HG02642 (cell line): Measurements from ENCODE around the gene GRK5.

ENCODE experiments used
- ATAC-seq: cut with Tn5 transposase; IDR thresholded peaks from one replicate; pipeline ENCODE4 v1.9.1; 2021; ENCODE audit warnings: mild to moderate bottlenecking; ENCODE audit not compliant: unreplicated experiment, poor library complexity

The GRK5 gene

DNA sequence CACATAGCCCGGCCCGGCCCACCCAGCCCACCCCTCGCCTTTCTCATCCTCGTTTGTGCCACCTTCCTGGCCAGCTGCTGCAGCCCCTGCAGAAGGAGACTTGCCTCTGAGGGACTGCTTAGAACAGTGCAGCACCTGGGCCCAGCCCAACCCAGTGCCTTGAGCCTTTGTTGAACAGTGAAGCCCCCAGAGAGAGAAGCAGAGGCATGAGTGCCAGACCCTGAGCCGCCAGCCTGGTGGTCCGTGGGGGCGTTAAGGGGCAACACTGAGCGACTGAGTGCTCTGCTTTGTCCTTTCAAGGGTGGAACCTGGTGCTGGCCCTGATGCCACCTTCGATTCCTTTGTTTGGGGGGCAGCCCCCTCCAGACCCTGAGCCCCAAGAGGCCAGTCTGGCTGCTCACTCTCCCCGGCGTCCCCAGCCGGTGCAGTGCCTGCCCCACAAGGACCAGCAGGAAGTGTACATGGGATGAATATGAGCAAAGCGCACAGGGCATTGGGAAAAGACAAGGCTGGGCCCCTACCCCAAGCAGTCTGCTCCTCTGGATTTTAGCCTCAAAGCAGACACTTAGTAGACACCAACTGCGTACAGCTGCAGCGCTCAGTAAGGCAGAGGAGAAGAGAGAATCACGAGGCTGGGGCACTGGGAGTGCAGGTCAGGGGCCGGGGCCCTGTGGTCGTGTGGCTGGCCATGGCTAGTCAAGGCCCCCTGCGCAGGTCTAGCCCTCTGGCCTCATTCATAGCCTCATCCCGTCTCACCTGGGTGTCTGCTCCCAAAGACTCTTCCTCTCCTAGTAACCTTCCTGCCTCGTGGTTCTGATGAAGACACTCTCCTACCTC lies 239.3 kb downstream of the GRK5 start:
- ATAC-seq, result no peak

DNA sequence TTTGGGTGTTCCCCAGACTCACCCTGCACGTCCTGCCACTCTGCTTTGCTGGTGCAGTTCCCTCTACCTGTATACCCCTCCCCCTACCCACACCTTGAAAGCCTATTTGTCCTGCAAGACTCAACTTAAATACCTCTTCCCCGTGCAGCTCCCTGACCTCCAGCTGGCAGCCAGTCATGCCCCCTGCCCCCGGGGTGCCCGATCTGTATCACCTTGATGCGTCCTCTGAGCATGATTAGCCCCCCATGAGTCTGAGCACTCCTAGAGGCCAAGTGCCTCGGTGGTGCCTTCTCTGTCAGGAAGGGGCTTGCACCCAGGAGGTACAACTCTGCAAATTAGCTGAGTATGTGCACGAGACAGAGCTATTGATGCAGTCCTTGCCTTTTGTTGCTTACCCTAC lies 240.1 kb downstream of the GRK5 start:
- ATAC-seq, result no peak

DNA sequence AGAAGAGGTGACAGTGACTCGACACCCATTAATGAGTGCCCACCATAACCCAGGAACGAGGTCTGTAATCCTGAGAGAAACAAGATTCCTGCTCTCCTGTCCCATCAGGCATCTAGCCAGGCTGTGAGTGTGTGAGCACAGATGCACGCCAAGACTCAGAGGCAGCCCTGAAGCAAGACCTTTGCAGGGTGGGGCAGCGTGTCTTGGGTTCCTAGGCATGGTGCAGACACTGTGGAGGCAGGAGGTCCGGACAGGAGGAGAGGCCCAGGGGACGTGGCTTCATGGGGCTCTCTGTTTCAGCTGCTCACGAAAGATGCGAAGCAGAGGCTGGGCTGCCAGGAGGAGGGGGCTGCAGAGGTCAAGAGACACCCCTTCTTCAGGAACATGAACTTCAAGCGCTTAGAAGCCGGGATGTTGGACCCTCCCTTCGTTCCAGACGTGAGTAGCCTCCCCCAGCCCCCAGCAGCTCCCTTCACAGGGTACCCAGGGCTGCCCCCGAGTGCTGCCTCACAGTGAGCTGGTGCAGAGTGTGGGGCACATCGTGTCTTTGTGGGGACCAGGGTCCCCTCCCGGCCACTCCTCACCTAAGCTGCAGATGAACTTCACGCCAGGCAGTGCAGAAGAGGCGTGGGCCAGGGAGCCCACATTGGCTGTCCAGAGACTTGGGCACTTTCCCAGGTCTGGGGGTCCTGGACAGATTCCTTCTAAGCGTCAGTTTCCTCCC lies 240.6 kb downstream of the GRK5 start:
- ATAC-seq, result no peak

DNA sequence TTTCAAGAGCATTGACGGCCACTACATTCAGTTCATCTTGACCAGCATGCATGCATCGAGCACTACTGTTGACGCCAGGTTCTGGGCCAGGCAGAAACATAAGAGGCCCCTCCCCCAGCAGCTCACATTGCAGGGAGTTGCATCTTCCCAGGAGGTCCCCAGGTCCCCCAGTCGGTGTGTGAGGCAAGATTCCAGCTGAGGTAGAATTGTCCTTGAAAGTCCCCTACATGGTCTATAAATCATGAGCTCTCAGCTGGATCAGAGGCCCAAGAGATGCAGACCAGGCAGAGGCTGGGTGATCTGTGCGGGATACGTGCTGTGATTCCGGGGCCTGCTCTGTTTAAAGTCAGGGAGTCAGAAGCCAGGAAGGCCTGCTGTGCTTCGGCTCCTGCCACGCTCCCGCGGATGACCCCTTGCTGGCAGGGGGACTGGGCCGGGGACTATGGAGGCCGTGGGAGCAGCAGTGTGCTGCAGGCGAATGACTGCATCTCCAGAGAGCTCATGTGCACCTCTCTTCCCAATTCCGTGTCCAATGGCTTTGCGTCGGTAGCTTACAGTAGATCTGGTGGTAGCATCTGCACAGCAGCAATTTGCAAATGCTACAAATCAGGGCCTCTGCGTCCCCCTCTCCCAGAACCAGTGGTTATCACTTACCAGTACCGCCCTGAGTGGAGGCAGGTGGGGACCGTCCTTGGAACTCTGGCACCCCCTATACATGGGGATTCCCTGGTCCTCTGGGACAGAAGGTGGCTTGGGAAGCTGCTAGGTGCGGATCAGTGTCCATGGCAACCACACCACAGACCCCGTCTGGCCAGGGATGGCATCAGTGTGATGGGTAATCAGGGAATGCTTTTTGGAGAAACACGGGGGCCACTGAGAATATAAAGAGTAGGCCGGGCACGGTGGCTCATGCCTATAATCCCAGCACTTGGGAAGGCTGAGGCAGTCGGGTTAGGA lies 241.5 kb downstream of the GRK5 start:
- ATAC-seq, result no peak

DNA sequence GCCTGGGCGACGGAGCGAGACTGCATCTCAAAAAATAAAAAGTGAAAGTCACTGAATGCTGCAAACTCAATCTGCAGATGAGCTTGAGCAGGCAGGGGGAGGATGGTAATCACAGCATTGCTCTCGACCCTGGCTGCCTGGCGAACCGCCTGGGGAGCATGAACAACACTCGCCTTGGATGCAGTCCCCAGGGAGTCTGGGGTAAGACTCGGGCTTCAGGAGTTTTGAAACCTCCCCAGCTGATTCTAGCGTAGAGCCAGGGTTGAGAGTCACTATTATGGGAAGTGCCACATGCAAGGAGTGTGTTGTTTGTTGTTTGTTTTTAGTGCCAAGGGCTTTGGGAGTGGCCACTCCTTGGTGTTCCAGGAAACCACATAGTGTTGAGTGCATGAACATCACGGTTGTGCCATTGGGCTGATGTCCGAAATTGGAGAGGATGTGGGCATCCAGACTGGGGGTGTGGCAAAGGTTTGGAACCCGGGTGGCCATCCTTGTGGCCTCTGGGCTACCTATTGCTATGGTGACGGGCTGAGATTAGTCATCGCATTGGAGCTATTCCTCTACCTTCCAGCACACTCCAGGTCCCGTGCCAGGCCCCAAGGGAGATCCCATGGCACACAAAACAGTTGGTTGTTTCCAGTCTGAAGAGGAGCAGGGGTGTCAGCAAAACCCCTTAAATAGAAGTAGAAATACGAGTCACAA lies 242.5 kb downstream of the GRK5 start:
- no peak for ATAC-seq

DNA sequence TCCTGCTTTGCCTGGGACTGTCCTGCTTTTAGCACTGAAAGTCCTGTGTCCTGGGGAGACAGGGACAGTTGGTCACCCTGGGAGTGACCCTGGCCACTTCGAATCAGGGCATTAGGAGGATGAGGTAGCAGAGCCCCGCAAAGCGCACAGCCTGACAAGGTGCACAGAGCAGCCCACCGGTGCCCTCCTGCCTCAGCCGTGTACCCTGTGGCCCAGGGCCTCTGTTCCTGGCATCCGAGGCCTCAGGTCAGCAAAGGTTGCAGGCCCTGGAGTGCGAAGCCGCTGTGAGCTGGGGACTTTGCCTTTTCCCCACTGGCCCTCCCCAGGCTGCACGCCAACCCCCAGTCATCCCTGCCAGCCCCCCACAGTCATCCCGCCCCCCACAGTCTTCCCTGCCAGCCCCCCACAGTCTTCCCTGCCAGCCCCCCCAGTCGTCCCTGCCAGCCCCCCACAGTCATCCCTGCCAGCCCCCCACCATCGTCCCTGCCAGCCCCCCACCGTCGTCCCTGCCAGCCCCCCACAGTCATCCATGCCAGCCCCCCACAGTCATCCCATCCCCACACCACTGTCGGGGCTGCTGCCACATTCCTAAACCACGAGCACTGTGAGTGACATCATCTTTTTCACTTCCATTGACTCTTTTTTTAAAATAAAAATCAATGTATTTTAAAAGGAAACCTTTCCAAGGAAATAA lies 243.4 kb downstream of the GRK5 start:
- no peak for ATAC-seq

DNA sequence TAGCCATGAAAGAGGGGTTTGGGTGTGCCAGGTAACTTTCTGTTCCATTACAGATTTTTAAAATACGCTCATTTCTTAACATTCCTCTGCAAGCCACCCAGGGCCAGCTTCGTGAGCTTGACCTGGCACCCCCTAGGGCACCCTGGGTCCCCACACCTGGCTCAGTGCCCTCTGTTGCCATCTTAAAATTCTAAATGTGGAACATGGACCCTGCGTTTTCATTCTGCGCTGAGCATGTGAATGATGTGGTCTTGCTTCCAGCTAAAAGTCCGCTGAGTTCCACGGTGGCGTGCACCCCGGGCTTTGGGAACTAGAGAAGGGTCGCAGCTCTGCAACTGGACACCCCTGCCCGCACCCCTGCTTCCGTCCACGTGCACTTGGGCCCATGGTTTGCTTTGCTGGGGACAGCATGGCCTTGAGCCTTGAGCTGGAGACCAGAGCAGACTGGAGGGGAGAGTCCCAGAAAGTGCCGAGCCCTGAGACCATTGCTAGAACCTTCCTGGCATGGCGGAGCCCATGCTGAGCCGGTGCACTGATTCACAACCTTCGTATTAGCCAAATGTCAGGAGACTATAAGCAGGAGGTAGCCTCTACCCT lies 244.0 kb downstream of the GRK5 start:
- no peak for ATAC-seq

DNA sequence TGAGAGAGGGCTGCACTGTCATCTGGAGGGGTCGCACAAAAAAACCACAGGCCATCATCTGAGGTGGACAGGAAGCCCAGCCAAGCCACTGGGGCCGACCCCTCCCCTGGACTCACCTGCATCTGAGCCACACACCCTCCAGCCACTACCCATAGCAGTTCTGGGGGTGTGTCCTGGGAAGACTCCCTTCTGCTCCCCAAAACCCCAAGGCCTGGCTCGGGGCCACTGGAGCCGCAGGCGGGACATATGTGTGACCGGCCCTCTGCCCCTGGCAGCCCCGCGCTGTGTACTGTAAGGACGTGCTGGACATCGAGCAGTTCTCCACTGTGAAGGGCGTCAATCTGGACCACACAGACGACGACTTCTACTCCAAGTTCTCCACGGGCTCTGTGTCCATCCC lies 245.0 kb downstream of the GRK5 start:
- ATAC-seq, result no peak

DNA sequence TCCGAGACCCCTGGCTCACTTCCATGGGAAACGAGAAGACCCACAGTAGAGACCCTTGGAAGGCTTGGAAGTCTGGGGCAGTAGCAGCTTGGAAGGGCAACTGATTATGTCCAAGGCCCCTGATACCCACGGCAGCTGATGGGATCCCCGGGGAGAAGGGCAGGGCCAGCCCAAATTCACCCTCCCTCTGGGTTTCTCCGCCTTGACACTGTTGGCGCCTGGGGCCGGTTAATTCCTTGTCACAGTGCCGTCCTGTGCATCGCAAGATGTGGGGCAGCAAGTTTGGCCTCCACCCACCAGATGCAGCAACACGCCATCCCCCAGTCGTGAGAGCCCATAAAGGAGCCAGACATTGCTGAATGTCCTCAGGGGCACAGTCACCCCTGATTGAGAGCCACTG lies 245.9 kb downstream of the GRK5 start:
- ATAC-seq, result no peak

DNA sequence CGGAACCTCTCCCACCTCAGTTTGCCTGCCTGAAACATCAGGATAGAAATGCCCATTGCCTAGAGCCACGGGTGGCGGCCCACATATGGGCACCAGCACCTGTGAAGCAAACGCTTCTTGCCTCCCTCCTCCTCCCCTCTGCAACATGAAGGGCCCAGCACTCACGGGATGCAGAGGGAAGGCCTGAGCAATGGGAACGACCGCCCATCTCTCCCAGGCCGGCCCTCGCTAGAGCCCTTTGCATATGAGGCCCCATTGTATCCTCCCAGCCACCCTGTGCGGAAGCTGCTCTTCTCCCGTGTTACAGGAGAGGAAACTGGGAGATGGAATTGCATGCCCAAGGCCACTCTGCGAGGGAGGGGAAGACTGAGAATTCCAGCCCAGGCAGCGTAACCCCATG lies 246.9 kb downstream of the GRK5 start:
- ATAC-seq, result no peak

DNA sequence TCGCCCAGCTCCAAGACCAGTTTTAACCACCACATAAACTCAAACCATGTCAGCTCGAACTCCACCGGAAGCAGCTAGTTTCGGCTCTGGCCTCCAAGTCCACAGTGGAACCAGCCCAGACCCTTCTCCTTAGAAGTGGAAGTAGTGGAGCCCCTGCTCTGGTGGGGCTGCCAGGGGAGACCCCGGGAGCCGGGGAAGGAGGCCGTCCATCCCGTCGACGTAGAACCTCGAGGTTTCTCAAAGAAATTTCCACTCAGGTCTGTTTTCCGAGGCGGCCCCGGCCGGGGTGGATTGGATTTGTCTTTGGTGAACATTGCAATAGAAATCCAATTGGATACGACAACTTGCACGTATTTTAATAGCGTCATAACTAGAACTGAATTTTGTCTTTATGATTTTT lies 247.6 kb downstream of the GRK5 start:
- ATAC-seq, result no peak

DNA sequence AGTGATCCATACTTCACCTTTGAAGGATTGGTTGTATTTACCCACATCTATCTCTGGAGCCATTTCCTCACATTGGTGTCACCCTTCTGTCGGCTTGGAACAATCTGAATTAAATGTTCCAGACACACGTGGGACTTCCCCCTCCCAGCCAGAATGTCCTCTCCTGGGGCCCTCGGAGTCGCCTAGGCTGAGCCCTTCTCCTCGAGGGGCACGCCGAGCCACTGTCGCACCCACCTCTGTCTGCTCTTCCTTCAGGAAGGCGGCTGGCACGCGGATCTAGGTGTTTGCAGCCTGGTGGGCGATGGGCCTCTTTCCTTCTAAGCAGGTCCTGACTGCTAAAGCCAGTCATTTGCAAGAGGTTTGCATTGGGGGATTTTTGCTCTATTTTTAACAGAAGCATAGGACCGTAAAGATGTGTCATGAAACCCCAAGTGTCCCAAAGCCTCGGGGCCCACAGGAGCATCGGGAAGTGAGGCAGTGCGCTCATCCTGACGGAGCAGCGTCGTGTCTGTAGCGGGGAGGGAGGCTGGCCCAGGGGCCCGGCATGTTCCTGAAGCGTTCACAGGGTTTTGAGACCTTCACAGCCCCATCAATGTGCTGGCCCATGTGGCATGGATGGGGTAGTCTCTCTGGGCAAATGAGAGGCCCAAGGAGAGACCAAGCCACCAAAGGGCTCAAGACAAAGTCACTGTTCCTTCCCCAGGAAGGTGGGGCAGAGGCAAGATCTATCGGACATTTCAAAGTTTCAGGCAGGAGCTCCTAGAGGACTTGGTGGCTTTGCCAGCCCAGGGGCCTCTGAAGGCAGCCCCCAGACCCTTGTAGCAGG lies 248.5 kb downstream of the GRK5 start:
- no peak for ATAC-seq

DNA sequence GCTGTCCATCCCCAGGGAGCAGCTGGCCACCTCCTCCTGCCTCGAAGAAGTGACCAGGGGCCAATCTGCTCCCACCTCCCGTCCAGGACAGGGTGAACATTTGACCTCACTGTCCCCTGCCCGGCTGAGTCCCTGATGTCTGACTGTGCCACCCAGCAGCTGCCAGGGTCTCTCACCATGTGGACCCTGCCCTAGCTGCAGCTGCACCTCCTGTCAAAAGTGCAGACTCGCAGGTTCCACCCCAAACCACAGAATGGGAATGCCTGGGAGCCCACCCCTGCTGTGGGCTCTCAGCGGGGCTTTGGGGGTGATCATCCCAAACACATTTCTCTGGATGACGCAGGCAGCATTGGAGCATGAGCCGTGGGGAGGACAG lies 249.1 kb downstream of the GRK5 start:
- no peak for ATAC-seq

DNA sequence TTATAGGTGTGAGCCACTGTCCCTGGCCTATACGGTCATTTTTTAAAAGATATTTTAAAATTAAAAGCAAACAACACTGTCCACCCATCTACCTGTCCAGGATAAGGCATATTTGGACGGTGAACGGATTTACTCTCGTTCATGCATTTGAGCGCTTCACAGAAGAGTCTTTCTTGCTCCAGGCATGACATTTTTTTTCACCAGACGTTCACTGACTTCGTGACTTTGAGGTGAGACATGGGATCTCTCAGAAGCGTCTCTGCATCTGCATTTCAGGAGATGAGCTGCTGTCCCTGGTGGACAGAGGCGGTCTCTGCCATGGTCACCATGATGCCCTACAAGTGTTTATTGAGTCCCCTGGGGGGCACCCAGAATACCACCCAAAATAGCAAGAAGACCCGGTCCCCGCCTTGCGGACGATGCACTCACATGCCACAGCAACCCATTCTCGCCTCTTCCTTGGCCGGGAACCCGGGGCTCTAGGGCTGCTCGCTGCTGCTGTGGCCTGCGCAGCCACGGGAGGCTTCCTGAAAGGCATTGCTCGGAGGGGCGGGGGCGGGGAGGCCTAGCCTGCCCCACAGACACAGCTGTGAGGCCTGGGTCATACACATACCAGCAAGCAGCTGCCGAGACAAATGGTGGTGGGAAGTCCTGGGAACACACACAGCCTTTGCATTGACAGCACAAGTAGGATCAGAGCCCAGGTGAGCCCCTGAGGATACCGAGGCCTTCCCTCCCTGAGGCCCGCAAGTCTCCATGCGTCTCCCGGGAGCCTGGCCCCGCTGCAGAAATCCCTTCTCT lies 250.8 kb downstream of the GRK5 start:
- ATAC-seq, result no peak

DNA sequence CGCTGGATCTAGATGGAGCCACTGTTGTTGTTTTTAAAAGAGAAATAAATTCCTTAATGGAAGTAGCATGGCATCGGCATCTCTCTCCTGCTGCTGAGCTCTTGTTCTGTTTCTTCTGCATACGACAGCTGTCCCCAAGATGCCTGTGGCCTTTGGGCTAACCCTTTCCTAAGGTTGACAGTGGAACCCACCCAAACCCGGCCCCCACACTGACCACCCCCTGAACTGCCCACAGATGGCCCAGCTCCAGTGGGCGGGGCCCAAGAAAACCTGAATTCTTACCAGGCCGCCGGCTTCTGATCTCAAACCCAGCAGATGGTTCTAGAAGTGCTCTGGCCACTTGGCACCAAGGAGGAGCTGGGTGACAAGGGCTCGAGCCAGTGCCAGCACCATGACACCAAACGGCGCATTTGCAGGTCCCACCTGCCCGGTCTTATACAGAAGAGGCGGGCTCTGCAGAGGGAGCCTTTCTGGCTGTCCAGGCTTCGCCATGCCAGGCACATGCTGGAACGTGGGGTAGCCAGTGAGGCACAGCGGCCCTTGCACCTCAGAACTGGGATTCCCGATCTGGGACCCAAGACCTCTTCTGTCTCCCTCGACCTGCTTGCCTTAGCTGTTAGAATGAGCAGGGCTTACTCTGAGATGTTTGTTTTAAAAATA lies 252.4 kb downstream of the GRK5 start:
- ATAC-seq, result no peak

DNA sequence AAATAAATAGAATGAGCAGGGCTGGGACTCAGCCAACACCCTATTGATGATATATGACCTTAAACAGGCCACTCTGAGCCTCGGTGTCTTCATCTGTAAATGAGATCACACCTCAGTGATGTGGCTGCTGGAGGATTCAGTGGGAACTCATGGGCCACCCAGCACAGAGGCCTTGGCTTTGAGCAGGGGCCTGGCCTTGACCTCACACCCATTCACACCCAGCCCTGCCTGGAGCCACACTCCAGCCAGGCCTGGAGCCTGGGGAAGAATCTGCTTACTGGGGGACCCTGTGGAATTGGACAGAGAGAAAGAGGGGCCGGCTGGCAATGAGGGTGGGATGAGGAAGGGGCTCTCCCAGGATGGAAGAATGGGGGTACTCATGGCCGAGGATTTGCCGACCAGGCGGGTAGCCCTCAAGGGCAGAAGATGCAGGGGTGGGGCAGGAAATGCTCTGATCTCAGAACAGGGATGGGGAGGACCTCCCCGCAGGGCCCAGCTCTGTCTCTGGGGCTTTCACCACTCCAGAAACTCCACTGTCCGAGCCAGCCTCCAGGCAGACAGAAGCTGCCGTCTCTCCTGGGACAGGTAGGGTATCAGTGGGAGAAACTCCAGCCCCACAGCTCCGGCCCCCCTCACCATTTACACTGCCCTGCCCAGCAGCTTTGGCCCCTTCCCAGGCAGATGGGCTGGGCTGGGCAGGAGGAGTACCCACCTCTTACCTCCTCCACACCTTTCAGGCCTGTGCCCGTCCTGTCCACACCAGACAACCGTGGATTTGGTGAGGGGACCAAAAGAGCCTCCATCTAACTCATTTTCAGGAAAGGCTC lies 253.2 kb downstream of the GRK5 start:
- ATAC-seq, result no peak
